Measurements from ENCODE around the gene PLCD3. TPM values are rescaled to one million over a fixed set of nuclear protein-coding genes. Genes with fewer than 3 reads are reported as not detected.
A peak's percentile ranks its signal among the peaks of the same experiment; 100 is the strongest.

The PLCD3 gene
- total and polyA plus RNA-seq, 2 of the 13 experiments (the other 11 are each of a cell fraction or from before 2014, with no cell fraction given), result 11.3 to 39.1 TPM

DNA sequence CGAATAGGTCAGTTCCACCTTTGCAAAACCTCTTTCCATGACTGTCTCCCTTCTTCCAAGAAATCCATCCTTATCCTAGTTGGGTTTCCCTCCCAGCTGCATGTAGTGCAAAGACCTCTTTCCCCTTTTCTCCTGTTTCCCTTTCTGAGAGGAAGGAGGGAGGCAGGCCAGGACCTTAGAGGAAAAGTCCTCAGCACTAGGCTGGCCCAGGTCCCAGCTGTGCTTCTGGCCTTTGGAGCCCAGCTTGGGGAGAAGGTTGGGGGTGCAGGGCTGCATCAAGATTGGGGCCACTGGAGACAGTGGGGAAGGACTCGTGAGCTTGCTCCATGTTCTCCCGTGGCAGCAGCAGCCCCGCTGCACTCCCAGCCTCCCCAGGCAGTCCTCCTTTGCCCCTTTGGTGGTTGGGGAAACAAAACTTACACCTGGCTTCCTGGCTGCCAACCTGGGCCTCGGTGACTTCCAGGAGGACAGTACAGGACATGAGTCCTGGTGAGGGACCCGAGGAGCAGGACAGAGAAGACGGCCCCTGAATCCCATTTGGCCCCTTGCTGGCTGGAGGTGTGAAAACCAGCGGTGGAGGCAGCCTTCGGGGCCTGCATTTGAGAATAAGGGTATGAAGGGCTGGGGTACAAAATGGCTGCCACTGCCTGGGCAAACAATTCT, 29.8 kb upstream of the PLCD3 start (continued):
- TF ChIP-seq ZNF276 (CRISPR knock-in tag; IDR thresholded peaks at IDR 0.05; ENCODE audit: low read depth) (no peak), NFYC (CRISPR knock-in tag; IDR thresholded peaks at IDR 0.05) (no peak), ATF2 (CRISPR knock-in tag; IDR thresholded peaks at IDR 0.05) (no peak), ZNF563 (CRISPR knock-in tag; IDR thresholded peaks at IDR 0.05) (peak; percentile 87), ZNF468 (CRISPR knock-in tag; IDR thresholded peaks at IDR 0.05) (no peak), ZMAT5 (CRISPR knock-in tag; IDR thresholded peaks at IDR 0.05; ENCODE audit: borderline replicate concordance, low read depth) (no peak), MTF2 (CRISPR knock-in tag; IDR thresholded peaks at IDR 0.05; ENCODE audit: borderline replicate concordance) (no peak), ZNF768 (CRISPR knock-in tag; IDR thresholded peaks at IDR 0.05) (peak; percentile 42; the same call in 1 of the 2 replicates), RBM22 (optimal IDR thresholded peaks at IDR 0.05; ENCODE audit: low read length) (peak; percentile 77), RARG (CRISPR knock-in tag; IDR thresholded peaks at IDR 0.05; ENCODE audit: low read depth) (no peak), KLF11 (CRISPR knock-in tag; IDR thresholded peaks at IDR 0.05) (no peak; the same call in 1 of the 2 replicates), E2F1 (CRISPR knock-in tag; IDR thresholded peaks at IDR 0.05) (no peak), TIGD3 (CRISPR knock-in tag; IDR thresholded peaks at IDR 0.05; ENCODE audit: borderline replicate concordance) (no peak)
- TF ChIP-seq, protein P1, sequence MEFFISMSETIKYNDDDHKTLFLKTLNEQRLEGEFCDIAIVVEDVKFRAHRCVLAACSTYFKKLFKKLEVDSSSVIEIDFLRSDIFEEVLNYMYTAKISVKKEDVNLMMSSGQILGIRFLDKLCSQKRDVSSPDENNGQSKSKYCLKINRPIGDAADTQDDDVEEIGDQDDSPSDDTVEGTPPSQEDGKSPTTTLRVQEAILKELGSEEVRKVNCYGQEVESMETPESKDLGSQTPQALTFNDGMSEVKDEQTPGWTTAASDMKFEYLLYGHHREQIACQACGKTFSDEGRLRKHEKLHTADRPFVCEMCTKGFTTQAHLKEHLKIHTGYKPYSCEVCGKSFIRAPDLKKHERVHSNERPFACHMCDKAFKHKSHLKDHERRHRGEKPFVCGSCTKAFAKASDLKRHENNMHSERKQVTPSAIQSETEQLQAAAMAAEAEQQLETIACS (CRISPR knock-in tag; IDR thresholded peaks at IDR 0.05), result no peak
- TF ChIP-seq, protein P2, sequence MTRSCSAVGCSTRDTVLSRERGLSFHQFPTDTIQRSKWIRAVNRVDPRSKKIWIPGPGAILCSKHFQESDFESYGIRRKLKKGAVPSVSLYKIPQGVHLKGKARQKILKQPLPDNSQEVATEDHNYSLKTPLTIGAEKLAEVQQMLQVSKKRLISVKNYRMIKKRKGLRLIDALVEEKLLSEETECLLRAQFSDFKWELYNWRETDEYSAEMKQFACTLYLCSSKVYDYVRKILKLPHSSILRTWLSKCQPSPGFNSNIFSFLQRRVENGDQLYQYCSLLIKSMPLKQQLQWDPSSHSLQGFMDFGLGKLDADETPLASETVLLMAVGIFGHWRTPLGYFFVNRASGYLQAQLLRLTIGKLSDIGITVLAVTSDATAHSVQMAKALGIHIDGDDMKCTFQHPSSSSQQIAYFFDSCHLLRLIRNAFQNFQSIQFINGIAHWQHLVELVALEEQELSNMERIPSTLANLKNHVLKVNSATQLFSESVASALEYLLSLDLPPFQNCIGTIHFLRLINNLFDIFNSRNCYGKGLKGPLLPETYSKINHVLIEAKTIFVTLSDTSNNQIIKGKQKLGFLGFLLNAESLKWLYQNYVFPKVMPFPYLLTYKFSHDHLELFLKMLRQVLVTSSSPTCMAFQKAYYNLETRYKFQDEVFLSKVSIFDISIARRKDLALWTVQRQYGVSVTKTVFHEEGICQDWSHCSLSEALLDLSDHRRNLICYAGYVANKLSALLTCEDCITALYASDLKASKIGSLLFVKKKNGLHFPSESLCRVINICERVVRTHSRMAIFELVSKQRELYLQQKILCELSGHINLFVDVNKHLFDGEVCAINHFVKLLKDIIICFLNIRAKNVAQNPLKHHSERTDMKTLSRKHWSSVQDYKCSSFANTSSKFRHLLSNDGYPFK (CRISPR knock-in tag; IDR thresholded peaks at IDR 0.05; ENCODE audit: borderline replicate concordance), result peak; percentile 57; the same call in 1 of the 2 replicates
